Neural cell (in vitro differentiated cells): ENCODE data around the gene CYB5B. TPM values are rescaled to one million over a fixed set of nuclear protein-coding genes. Genes with fewer than 3 reads are reported as not detected.

Experiments used
- H2AFZ ChIP-seq: fragments of 200-600, 300-800 bp; sonication (generic), shearing (Covaris generic); 2 replicates; pipeline ENCODE4 v1.6.0; 2014; ENCODE audit warnings: low read depth, mild to moderate bottlenecking, antibody characterized with exemption, low read length, moderate library complexity
- H3F3A ChIP-seq: fragments of 200-600 bp; shearing (Covaris generic); 2 replicates; pipeline ENCODE4 v1.6.1; 2016; ENCODE audit warnings: mild to moderate bottlenecking, moderate library complexity, mixed read lengths, antibody characterized with exemption, low read length; ENCODE audit not compliant: insufficient read depth, poor library complexity, severe bottlenecking
- H3K27ac ChIP-seq: fragments of 200-600, 300-800 bp; sonication (generic), shearing (Covaris generic); 2 replicates; pipeline ENCODE4 v1.5.1; 2014; ENCODE audit warnings: mild to moderate bottlenecking, low read length, moderate library complexity
- H3K27me3 ChIP-seq: fragments of 300-800, 200-600 bp; sonication (generic), shearing (Covaris generic); 2 replicates; pipeline ENCODE4 v1.6.0; 2014; ENCODE audit warnings: mild to moderate bottlenecking, low read depth, low read length, moderate library complexity; ENCODE audit not compliant: insufficient read depth
- H3K36me3 ChIP-seq: fragments of 300-800, 200-600 bp; sonication (generic), shearing (Covaris generic); 2 replicates; pipeline ENCODE4 v1.5.1; 2014; ENCODE audit warnings: mild to moderate bottlenecking, antibody characterized with exemption, low read length, moderate library complexity; ENCODE audit not compliant: insufficient read depth
- H3K4me2 ChIP-seq: fragments of 300-800, 200-600 bp; sonication (generic), shearing (Covaris generic); 2 replicates; pipeline ENCODE4 v1.6.0; 2014; ENCODE audit warnings: mild to moderate bottlenecking, low read length
- H3K4me3 ChIP-seq: fragments of 300-800, 200-600 bp; sonication (generic), shearing (Covaris generic); 2 replicates; pipeline ENCODE4 v1.5.1; 2014; ENCODE audit warnings: mild to moderate bottlenecking, low read length, moderate library complexity
- H3K79me2 ChIP-seq: fragments of 200-600 bp; shearing (Covaris generic); replicated peaks from 2 replicates; pipeline ENCODE4 v1.6.0; 2014; ENCODE audit warnings: mild to moderate bottlenecking, low read length, moderate library complexity; ENCODE audit not compliant: insufficient read depth
- H3K9ac ChIP-seq: fragments of 300-800, 200-600 bp; sonication (generic), shearing (Covaris generic); 2 replicates; pipeline ENCODE4 v1.6.1; 2016; ENCODE audit warnings: mild to moderate bottlenecking, low read length, mixed read lengths
- H3K9me2 ChIP-seq: fragments of 200-600 bp; shearing (Covaris generic); 2 replicates; pipeline ENCODE4 v1.6.1; 2016; ENCODE audit warnings: mild to moderate bottlenecking, low read length, mixed read lengths; ENCODE audit not compliant: insufficient read depth
- H3K9me3 ChIP-seq: fragments of 200-600, 300-800 bp; sonication (generic), shearing (Covaris generic); 2 replicates; pipeline ENCODE4 v1.6.1; 2016; ENCODE audit warnings: mild to moderate bottlenecking, mixed run types, low read length, moderate library complexity, mixed read lengths
- H4K20me1 ChIP-seq: fragments of 200-600 bp; shearing (Covaris generic); 2 replicates; pipeline ENCODE4 v1.6.1; 2016; ENCODE audit warnings: mild to moderate bottlenecking, mixed run types; ENCODE audit not compliant: insufficient read depth
- CTCF ChIP-seq: fragments of 450-650 bp; IDR thresholded peaks from 2 replicates; pipeline ENCODE4 v1.5.1; 2014; ENCODE audit warnings: antibody characterized with exemption, mild to moderate bottlenecking, moderate library complexity; ENCODE audit not compliant: poor library complexity, severe bottlenecking
- EP300 ChIP-seq: fragments of 450-650 bp; conservative IDR thresholded peaks from 2 replicates; pipeline ENCODE4 v1.6.1; 2014; ENCODE audit warnings: antibody characterized with exemption, mild to moderate bottlenecking, moderate library complexity; ENCODE audit not compliant: poor library complexity, severe bottlenecking
- EZH2 ChIP-seq: fragments of 200-600, 300-800 bp; shearing (Covaris generic), sonication (generic); IDR thresholded peaks from 2 replicates; pipeline ENCODE4 v1.6.1; 2014; ENCODE audit warnings: antibody characterized with exemption, low read length, borderline replicate concordance, mild to moderate bottlenecking; ENCODE audit not compliant: insufficient read depth, poor library complexity, severe bottlenecking
- MXI1 ChIP-seq: fragments of 450-650 bp; conservative IDR thresholded peaks from 2 replicates; pipeline ENCODE4 v1.6.1; 2014; ENCODE audit warnings: antibody characterized with exemption, mild to moderate bottlenecking; ENCODE audit not compliant: poor library complexity, severe bottlenecking
- POLR2AphosphoS5 ChIP-seq: IDR thresholded peaks from 2 replicates; pipeline ENCODE4 v1.6.1; 2012
- RAD21 ChIP-seq: fragments of 450-650 bp; conservative IDR thresholded peaks from 2 replicates; pipeline ENCODE4 v1.6.1; 2014; ENCODE audit warnings: antibody characterized with exemption, mild to moderate bottlenecking, moderate library complexity
- REST ChIP-seq: IDR thresholded peaks from 2 replicates; pipeline ENCODE4 v1.6.1; 2012; ENCODE audit warnings: borderline replicate concordance
- SMC3 ChIP-seq: fragments of 450-650 bp; conservative IDR thresholded peaks from 2 replicates; pipeline ENCODE4 v1.6.1; 2014; ENCODE audit warnings: antibody characterized with exemption, mild to moderate bottlenecking, moderate library complexity; ENCODE audit not compliant: poor library complexity
- polyA plus RNA-seq: library from polyadenylated mRNA; depleted of rRNA; stranded (reverse); fragments of >200 nt; gene quantifications from 2 replicates; pipeline ENCODE4 v1.2.3, GENCODE V29; 2014

Gene CYB5B
- polyA plus RNA-seq, 1 donor from 2014 or later = 70.4 TPM

GRCh38 chr16:69453936-69454335 lies 29.5 kb downstream of the CYB5B start:
- Histone ChIP-seq H3F3A (no peaks in the 10 kb centered on the region), H2AFZ (no peak overlapping the region), H3K9me3 (no peaks in the 10 kb centered on the region), H3K4me3 (no peak overlapping the region), H3K79me2 (no peaks in the 10 kb centered on the region), H3K27ac (no peak overlapping the region), H4K20me1 (no peaks in the 10 kb centered on the region), H3K27me3 (no peaks in the 10 kb centered on the region), H3K9ac (no peak overlapping the region), H3K9me2 (no peaks in the 10 kb centered on the region), H3K36me3 (no peaks in the 10 kb centered on the region), H3K4me2 (no peak overlapping the region)
- TF ChIP-seq REST = no peak
- no peak for TF ChIP-seq EP300
- no peak for TF ChIP-seq MXI1
- no peak for TF ChIP-seq RAD21
- no peak for TF ChIP-seq SMC3
- no peak for TF ChIP-seq EZH2
- no peak for TF ChIP-seq POLR2AphosphoS5
- no peak for TF ChIP-seq CTCF

- Histone ChIP-seq H3K27ac (no peak overlapping the region), H2AFZ (no peak overlapping the region), H3K9ac (no peak overlapping the region), H4K20me1 (no peaks in the 10 kb centered on the region), H3K79me2 (no peaks in the 10 kb centered on the region), H3K27me3 (no peaks in the 10 kb centered on the region), H3K4me2 (no peak overlapping the region), H3K4me3 (no peak overlapping the region), H3K36me3 (no peaks in the 10 kb centered on the region), H3F3A (no peaks in the 10 kb centered on the region), H3K9me3 (no peaks in the 10 kb centered on the region), H3K9me2 (no peaks in the 10 kb centered on the region)
- no peak for TF ChIP-seq SMC3
- TF ChIP-seq EP300 = no peak
- TF ChIP-seq EZH2 = no peak
- no peak for TF ChIP-seq MXI1
- TF ChIP-seq POLR2AphosphoS5 = no peak
- no peak for TF ChIP-seq REST
- no peak for TF ChIP-seq CTCF
Observed at GRCh38 chr16:69463876-69464275, 39.5 kb downstream of the CYB5B start.
